K562 (cell line): ENCODE results near the gene SERTAD3. TPM values are rescaled to one million over a fixed set of nuclear protein-coding genes. Genes with fewer than 3 reads are reported as not detected.

ENCODE experiments used
- ASH1L ChIP-seq: fragments of 450-650 bp; IDR thresholded peaks from 2 replicates; pipeline ENCODE4 v1.6.1; 2018; ENCODE audit warnings: borderline replicate concordance, mild to moderate bottlenecking, low read depth; ENCODE audit not compliant: partially characterized antibody
- FIP1L1 ChIP-seq: fragments of 200-400 bp; formaldehyde crosslinking; IDR thresholded peaks from 2 replicates; pipeline ENCODE4 v1.6.1; 2018; ENCODE audit warnings: mild to moderate bottlenecking, low read depth, low read length; ENCODE audit not compliant: poor library complexity, severe bottlenecking
- FOXK1 ChIP-seq: sonication (generic); formaldehyde crosslinking; IDR thresholded peaks from 2 replicates; pipeline ENCODE4 v1.8.0; 2022; ENCODE audit warnings: missing genetic modification reagents, mild to moderate bottlenecking, borderline replicate concordance
- MCM3 ChIP-seq: fragments of 450-650 bp; IDR thresholded peaks from 2 replicates; pipeline ENCODE4 v1.6.1; 2016
- PPARD ChIP-seq: fragments of 250-450 bp; sonication (Bioruptor Pico); IDR thresholded peaks from 2 replicates; pipeline ENCODE4 v1.8.0; 2022; ENCODE audit warnings: inconsistent platforms, mild to moderate bottlenecking, moderate library complexity
- SIN3A ChIP-seq, 2 experiments: fragments of 150-350 bp in 1 of 2; IDR thresholded peaks; 2 replicates each; pipeline ENCODE4 v1.6.1; 2011 to 2016; ENCODE audit warnings: borderline replicate concordance in 2 of 2, low read depth in 2 of 2, low read length in 2 of 2, mild to moderate bottlenecking in 2 of 2, moderate library complexity in 2 of 2; ENCODE audit not compliant: control insufficient read depth in 1 of 2
- SLC30A9 ChIP-seq: fragments of 250-450 bp; sonication (Bioruptor Pico); IDR thresholded peaks from 2 replicates; pipeline ENCODE4 v1.8.0; 2022; ENCODE audit warnings: mild to moderate bottlenecking, moderate library complexity
- SRSF3 ChIP-seq: fragments of 200-400 bp; formaldehyde crosslinking; IDR thresholded peaks from 2 replicates; pipeline ENCODE4 v1.6.1; 2016; ENCODE audit warnings: mild to moderate bottlenecking, low read length, moderate library complexity; ENCODE audit not compliant: insufficient read depth
- ZNF274 ChIP-seq: IDR thresholded peaks from 2 replicates; pipeline ENCODE4 v1.6.1; 2011; ENCODE audit warnings: low read depth, mild to moderate bottlenecking, low read length, moderate library complexity, borderline replicate concordance
- ZNF507 ChIP-seq: conservative IDR thresholded peaks from 2 replicates; pipeline ENCODE4 v1.6.1; 2017; ENCODE audit warnings: missing genetic modification characterization, missing compliant biosample characterization
- ZNF699 ChIP-seq: fragments of 250-450 bp; sonication (Bioruptor Pico); IDR thresholded peaks from 2 replicates; pipeline ENCODE4 v1.8.0; 2021; ENCODE audit warnings: mild to moderate bottlenecking, moderate library complexity; ENCODE audit not compliant: insufficient replicate concordance
- polyA plus RNA-seq, 8 experiments: library from polyadenylated mRNA; depleted of rRNA in 4 of 8; stranded (reverse) in 5 of 8; unstranded in 3 of 8; fragments of >200 nt; fragmentation: Nextera tagmentation in 2 of 8; fragmentation: Illumina TruSeq in 1 of 8; extraction: Ambion mirVana in 2 of 8; extraction: Trizol in 1 of 8; gene quantifications; 2 replicates each; pipeline versions ENCODE4 v1.2.1 to v1.2.3, GENCODE V29; 2011 to 2014; ENCODE audit warnings: inconsistent platforms in 1 of 8, missing spikeins in 1 of 8
- total RNA-seq, 7 experiments: library from RNA; depleted of rRNA in 6 of 7; stranded (reverse); fragments of >200 nt in 6 of 7; fragmentation: Illumina TruSeq in 2 of 7; extraction: Trizol in 2 of 7; gene quantifications; 2 replicates each; pipeline versions ENCODE4 v1.2.1 to v1.2.3, GENCODE V29; 2011 to 2021; ENCODE audit warnings: low replicate concordance in 1 of 7
- TF ChIP-seq, protein P1 (sequence below): fragments of 200-600 bp; sonication (generic); IDR thresholded peaks from one replicate; pipeline ENCODE4 v1.6.1; 2012; ENCODE audit warnings: mild to moderate bottlenecking, low read depth, low read length, inconsistent platforms
- TF ChIP-seq, protein P2 (sequence below): fragments of 250-450 bp; sonication (Bioruptor Pico); IDR thresholded peaks from 2 replicates; pipeline ENCODE4 v1.5.0; 2021

The SERTAD3 gene
- total and polyA plus RNA-seq, 9 of the 15 experiments (the other 6 are each of a cell fraction or from before 2014, with no cell fraction given), result 5.4 to 28.9 (median 17.5) TPM

DNA sequence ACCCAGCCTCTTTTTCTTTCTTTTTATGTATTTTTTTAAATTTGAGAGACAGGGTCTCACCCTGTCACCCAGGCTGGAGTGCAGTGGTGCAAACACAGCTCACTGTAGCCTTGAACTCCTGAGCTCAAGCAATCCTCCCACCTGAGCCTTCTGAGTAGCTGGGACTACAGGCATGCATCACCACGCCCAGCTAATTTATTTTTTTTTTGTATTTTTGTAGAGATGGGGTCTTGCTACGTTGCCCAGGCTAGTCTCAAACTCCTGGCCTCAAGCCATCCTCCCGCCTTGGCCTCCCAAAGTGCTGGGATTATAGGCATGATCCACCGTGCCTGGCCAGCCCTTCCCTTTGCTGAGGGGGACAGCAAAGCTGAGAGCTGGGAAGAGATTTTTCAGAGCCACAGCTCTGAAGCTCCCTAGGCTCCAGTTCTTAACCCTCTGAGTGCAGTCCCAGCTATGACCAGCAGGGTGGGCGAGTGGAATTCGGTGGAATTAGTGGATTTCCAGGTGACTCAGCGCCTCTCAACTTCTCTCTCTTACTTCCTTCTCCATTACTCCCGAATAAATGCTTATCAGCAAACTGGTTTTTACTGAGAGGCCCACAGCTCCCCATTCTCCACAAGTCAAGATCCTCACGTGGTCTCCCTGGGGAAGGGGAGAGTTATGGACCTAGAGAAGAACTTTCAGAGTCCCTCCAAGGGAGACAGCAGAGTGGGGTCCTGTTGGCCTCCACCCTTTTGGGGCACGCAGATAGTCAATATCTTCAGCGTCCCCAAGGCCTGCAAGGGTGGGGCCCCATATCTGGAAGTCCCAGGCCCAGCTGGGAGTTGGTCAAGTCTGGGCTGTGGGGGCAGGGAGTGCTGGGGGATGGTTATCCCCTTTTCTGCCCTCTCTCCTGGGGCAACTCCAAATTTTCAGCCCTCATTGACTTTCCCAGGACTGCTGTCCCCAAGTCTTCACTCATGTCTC lies 20.2 kb upstream of the SERTAD3 start (continued):
- TF ChIP-seq, protein P1, sequence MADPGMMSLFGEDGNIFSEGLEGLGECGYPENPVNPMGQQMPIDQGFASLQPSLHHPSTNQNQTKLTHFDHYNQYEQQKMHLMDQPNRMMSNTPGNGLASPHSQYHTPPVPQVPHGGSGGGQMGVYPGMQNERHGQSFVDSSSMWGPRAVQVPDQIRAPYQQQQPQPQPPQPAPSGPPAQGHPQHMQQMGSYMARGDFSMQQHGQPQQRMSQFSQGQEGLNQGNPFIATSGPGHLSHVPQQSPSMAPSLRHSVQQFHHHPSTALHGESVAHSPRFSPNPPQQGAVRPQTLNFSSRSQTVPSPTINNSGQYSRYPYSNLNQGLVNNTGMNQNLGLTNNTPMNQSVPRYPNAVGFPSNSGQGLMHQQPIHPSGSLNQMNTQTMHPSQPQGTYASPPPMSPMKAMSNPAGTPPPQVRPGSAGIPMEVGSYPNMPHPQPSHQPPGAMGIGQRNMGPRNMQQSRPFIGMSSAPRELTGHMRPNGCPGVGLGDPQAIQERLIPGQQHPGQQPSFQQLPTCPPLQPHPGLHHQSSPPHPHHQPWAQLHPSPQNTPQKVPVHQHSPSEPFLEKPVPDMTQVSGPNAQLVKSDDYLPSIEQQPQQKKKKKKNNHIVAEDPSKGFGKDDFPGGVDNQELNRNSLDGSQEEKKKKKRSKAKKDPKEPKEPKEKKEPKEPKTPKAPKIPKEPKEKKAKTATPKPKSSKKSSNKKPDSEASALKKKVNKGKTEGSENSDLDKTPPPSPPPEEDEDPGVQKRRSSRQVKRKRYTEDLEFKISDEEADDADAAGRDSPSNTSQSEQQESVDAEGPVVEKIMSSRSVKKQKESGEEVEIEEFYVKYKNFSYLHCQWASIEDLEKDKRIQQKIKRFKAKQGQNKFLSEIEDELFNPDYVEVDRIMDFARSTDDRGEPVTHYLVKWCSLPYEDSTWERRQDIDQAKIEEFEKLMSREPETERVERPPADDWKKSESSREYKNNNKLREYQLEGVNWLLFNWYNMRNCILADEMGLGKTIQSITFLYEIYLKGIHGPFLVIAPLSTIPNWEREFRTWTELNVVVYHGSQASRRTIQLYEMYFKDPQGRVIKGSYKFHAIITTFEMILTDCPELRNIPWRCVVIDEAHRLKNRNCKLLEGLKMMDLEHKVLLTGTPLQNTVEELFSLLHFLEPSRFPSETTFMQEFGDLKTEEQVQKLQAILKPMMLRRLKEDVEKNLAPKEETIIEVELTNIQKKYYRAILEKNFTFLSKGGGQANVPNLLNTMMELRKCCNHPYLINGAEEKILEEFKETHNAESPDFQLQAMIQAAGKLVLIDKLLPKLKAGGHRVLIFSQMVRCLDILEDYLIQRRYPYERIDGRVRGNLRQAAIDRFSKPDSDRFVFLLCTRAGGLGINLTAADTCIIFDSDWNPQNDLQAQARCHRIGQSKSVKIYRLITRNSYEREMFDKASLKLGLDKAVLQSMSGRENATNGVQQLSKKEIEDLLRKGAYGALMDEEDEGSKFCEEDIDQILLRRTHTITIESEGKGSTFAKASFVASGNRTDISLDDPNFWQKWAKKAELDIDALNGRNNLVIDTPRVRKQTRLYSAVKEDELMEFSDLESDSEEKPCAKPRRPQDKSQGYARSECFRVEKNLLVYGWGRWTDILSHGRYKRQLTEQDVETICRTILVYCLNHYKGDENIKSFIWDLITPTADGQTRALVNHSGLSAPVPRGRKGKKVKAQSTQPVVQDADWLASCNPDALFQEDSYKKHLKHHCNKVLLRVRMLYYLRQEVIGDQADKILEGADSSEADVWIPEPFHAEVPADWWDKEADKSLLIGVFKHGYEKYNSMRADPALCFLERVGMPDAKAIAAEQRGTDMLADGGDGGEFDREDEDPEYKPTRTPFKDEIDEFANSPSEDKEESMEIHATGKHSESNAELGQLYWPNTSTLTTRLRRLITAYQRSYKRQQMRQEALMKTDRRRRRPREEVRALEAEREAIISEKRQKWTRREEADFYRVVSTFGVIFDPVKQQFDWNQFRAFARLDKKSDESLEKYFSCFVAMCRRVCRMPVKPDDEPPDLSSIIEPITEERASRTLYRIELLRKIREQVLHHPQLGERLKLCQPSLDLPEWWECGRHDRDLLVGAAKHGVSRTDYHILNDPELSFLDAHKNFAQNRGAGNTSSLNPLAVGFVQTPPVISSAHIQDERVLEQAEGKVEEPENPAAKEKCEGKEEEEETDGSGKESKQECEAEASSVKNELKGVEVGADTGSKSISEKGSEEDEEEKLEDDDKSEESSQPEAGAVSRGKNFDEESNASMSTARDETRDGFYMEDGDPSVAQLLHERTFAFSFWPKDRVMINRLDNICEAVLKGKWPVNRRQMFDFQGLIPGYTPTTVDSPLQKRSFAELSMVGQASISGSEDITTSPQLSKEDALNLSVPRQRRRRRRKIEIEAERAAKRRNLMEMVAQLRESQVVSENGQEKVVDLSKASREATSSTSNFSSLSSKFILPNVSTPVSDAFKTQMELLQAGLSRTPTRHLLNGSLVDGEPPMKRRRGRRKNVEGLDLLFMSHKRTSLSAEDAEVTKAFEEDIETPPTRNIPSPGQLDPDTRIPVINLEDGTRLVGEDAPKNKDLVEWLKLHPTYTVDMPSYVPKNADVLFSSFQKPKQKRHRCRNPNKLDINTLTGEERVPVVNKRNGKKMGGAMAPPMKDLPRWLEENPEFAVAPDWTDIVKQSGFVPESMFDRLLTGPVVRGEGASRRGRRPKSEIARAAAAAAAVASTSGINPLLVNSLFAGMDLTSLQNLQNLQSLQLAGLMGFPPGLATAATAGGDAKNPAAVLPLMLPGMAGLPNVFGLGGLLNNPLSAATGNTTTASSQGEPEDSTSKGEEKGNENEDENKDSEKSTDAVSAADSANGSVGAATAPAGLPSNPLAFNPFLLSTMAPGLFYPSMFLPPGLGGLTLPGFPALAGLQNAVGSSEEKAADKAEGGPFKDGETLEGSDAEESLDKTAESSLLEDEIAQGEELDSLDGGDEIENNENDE, result no peak
- TF ChIP-seq SLC30A9, result no peak
- TF ChIP-seq, protein P2, sequence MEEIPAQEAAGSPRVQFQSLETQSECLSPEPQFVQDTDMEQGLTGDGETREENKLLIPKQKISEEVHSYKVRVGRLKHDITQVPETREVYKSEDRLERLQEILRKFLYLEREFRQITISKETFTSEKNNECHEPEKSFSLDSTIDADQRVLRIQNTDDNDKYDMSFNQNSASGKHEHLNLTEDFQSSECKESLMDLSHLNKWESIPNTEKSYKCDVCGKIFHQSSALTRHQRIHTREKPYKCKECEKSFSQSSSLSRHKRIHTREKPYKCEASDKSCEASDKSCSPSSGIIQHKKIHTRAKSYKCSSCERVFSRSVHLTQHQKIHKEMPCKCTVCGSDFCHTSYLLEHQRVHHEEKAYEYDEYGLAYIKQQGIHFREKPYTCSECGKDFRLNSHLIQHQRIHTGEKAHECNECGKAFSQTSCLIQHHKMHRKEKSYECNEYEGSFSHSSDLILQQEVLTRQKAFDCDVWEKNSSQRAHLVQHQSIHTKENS (CRISPR knock-in tag), result no peak
- TF ChIP-seq SRSF3, result no peak
- peak; percentile 62; the same call in 1 of the 2 replicates for TF ChIP-seq ZNF274
- TF ChIP-seq MCM3, result no peak
- TF ChIP-seq PPARD (CRISPR knock-in tag), result no peak
- TF ChIP-seq FOXK1 (CRISPR knock-in tag), result no peak
- TF ChIP-seq ZNF699 (CRISPR knock-in tag), result no peak
- TF ChIP-seq FIP1L1, result no peak
- no peak for TF ChIP-seq ASH1L
- peak; percentile 25 to 95; a peak in 3 of 4 replicates for TF ChIP-seq SIN3A (IDR thresholded peaks at IDR 0.05; ENCODE audit: borderline replicate concordance in 2 of 2, control insufficient read depth in 1 of 2, low read depth in 2 of 2, low read length in 2 of 2)
- TF ChIP-seq ZNF507 (tag), result no peak
